Jurkat, Clone E6-1 (cell line): Measurements from ENCODE around the gene FRAT1.
A peak's percentile ranks its signal among the peaks of the same experiment; 100 is the strongest.

Experiments
- DNase-seq: peaks from one replicate; pipeline ENCODE4 v3.0.0-alpha.2; 2011; ENCODE audit warnings: low read depth, low spot score
- H3K4me3 ChIP-seq: 2 replicates; pipeline ENCODE4 v1.5.1; 2011; ENCODE audit warnings: mild to moderate bottlenecking, low read length, control low read depth, moderate library complexity

FRAT1 gene

GRCh38 chr10:97302088-97302791, 16.8 kb upstream of the FRAT1 start:
- DNase-seq: no peak
- H3K4me3 ChIP-seq: no peak overlapping the region

- H3K4me3 ChIP-seq: no peak overlapping the region
- no peak for DNase-seq
Measured at GRCh38 chr10:97307441-97307840, 11.6 kb upstream of the FRAT1 start.

- H3K4me3 ChIP-seq: no peak overlapping the region
- DNase-seq: no peak
Measured at GRCh38 chr10:97307866-97308780, 10.9 kb upstream of the FRAT1 start.

- no peak overlapping the region for H3K4me3 ChIP-seq
Measured at GRCh38 chr10:97311111-97311626, 7.9 kb upstream of the FRAT1 start.

DNA sequence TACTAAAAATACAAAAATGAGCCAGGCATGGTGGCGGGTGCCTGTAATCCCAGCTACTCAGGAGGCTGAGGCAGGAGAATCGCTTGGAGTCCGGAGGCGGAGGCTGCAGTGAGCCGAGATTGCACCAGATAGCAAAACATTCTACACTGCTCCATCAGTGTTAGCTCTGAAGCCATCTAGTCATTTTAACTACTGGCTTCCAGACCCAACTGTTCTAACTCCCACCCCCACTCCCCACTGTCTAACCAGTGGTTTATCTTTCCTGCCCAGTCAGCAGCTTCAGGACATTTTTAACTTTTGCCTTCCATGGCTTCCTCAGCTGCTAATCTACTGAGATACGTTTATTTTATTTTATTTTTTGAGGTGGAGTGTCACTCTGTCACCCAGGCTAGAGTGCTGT, 6.2 kb upstream of the FRAT1 start:
- no peak overlapping the region for H3K4me3 ChIP-seq
- DNase-seq: no peak

More at GRCh38 chr10:97311111-97311626, 7.9 kb upstream of the FRAT1 start:
- no peak for DNase-seq

- no peak for DNase-seq
- H3K4me3 ChIP-seq: no peak overlapping the region
Measured at GRCh38 chr10:97314671-97315070, 4.4 kb upstream of the FRAT1 start.

- DNase-seq: no peak
- H3K4me3 ChIP-seq: peak overlapping the region; percentile 72
Measured at GRCh38 chr10:97319671-97320479, 804 bp downstream of the FRAT1 start.

DNA sequence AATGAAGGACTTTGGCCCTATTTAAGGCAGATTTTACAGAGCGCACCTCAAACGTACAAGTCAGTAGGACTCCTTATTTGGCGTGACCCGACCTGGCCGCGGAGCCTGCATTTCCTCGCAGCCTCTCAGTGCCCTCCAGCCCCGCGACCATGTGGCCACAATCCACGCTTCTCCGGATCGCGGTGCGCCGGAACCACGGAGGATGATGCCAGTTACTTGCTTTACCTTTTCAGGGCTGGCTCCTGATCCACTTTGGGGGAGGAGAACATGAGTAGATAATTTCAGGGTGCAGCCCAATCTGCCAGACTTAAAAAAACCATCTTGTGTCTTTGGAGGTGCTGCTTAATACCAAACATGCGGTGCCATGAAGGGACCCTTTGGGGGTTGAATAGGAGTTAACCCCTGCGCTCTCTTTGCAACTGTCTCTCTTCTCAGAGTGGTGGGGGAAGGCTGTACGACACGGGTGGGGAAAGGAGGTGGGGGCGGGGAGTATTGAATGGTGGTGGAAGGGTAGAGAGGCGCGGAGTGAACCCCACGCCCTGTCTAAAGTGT, 1.5 kb downstream of the FRAT1 start:
- peak overlapping the region; percentile 72 for H3K4me3 ChIP-seq
- DNase-seq: no peak

- DNase-seq: no peak
- H3K4me3 ChIP-seq: no peak overlapping the region
Measured at GRCh38 chr10:97321032-97321803, 2.1 kb downstream of the FRAT1 start.

DNA sequence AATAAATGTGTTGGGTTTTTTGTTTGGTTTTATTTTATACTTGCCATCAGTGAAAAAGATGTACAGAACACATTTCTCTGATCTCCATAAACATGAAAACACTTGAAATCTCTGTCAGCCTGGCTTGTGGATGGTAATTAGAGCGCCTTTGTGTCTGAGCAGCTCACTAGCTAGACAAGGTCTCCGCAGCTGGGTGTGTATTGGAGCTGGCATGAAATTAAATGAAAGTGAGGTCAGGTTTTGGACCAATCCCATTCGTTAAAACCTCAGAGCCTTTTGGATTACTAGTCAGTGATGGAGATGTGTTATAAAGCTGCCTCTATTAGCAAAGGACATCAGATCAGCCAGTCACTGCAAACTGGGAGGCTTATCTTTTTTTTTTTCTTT, 2.7 kb downstream of the FRAT1 start:
- no peak for DNase-seq
- H3K4me3 ChIP-seq: no peak overlapping the region

DNA sequence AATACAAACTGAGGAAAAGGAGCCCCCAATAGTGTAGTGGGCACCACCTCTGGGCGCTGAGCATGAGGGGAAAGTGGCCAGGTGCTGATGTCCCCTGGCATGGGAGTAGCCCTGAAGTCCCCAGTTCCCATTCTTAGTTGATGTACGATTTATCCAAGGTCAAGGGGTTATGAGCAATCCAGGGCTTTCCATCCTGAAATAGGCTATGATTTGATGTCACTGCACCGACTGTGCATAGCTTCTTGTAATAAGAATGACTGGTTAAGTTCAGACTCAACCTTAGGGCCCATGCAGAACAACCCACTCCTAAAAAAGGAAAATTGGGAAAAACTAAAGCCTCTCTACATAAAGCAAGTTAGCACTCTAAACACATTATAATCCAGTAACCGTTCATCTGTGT, 4.4 kb downstream of the FRAT1 start:
- H3K4me3 ChIP-seq: no peak overlapping the region
- no peak for DNase-seq

GRCh38 chr10:97325754-97326153, 6.7 kb downstream of the FRAT1 start:
- no peak for DNase-seq
- H3K4me3 ChIP-seq: no peak overlapping the region

- no peak overlapping the region for H3K4me3 ChIP-seq
- DNase-seq: no peak
Measured at GRCh38 chr10:97327348-97328294, 8.6 kb downstream of the FRAT1 start.

DNA sequence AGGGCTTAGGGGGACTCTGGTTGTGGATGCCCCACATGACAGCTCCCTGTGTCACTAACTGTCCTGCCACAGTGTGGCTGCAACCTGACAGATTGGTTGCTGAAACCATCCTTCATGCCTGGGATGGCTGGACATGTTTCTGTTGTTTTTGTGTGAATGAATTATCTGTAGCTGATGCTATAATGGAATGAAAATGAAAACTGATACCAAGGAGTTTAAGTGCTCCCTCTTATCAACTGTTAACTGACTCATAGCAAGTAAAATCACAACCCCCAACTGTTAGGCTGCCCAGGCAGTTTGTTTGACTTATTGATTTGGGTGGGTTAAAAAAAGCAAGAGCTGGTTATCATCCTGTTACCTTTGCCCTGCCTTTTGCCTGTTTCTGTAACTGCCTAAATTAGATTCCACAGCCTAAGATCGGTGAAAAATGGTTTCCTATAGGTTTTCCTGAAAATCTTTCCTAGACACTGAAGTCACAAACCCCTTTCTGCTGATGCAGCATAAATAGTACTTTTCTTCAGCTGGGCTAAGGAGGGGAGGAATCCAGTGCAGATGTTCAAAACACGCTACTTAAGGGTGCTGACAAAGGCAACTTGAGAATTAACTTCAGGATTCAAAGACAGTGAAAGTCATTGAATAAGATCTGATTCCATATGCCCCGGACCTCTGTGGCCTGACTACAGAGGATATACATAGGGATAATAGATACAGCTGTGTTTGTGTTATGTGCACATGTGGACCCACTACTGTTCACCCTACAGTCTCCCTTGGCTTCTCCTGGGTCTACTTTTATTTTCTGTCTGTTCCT, 9.8 kb downstream of the FRAT1 start:
- DNase-seq: no peak
- H3K4me3 ChIP-seq: no peak overlapping the region

DNA sequence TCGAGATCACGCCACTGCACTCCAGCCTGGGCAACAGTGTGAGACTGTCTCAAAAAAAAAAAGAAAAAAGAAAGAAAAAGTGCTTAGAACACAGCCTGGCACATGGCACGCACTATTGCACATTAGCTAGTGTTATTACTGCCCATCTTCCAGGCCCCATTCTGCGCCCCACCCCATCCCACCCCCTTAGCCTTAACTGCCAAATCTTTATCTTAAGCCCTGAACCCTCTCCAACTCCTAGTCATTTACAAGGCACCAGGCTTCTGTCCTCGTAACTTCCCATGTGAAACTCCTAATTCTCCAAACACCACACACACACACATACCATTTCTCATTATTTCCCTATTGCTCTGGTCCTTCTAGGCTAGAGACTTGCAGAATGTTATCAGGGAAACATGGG, 10.7 kb downstream of the FRAT1 start:
- no peak overlapping the region for H3K4me3 ChIP-seq
- DNase-seq: no peak

DNA sequence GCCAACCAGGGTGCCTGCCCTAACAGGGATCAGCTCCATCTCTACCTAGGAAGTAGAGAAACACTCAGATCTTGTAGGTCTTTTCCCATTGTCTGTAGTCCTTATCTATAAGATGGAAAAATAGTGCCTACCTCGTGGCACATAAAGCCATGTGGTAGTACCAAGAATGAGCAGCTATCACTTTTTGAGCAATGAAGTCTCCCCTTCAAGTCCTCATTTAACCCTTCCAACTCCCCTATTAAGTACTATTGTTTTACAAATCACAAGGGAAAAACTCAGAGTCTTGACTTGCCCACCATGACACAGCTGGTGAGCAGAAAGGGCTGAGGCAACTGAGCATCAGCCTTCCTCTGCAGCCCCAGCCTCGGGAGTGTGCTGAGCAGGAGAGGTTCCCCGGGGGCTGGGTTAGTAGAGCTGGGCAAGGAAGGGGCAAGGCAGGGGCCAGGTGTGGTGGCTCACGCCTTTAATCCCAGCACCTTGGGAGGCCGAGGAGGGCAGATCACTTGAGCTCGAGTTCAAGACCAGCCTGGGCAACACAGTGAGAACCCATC, 12.2 kb downstream of the FRAT1 start:
- DNase-seq: no peak
- H3K4me3 ChIP-seq: no peak overlapping the region
